GF-D8 (cell line): Measurements from ENCODE around the gene RIC1.
"Not testable (repeated sequence)": the region's sequence is repeated elsewhere in the genome, so short reads cannot be mapped to it uniquely, and the experiment has no call there.

ENCODE experiments used
- DNase-seq: peaks from one replicate; lab custom pipeline; 2025; lab: John Stamatoyannopoulos, UW

RIC1 gene

GRCh38 chr9:5621327-5621726 is 7.6 kb upstream of the RIC1 start:
- DNase-seq, result no peak

- no peak for DNase-seq
Measured at GRCh38 chr9:5622016-5622415, 6.9 kb upstream of the RIC1 start.

GRCh38 chr9:5624655-5625054 is 4.3 kb upstream of the RIC1 start:
- DNase-seq, result no peak

- DNase-seq, result peak; percentile 95
Measured at GRCh38 chr9:5626727-5627634, 1.9 kb upstream of the RIC1 start.

- not testable (repeated sequence) for DNase-seq
Measured at GRCh38 chr9:5627686-5628085, 1.2 kb upstream of the RIC1 start.

DNA sequence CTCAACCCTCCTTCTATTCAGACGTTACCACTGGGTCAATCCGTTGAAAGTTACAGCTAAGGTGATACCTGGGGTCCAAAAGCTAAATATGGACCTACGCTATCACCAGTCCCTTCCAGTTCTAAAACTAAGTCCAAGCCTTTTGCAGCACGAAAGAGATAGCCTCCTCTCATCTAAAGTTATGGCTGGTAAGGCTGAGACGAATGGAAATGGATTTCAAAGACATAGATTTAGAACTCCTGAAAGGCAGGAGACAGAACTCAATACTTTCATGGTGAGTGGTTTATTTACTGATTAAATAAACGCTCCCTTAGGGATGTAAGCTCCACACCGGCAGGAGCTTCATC is 751 bp upstream of the RIC1 start:
- DNase-seq, result no peak

DNA sequence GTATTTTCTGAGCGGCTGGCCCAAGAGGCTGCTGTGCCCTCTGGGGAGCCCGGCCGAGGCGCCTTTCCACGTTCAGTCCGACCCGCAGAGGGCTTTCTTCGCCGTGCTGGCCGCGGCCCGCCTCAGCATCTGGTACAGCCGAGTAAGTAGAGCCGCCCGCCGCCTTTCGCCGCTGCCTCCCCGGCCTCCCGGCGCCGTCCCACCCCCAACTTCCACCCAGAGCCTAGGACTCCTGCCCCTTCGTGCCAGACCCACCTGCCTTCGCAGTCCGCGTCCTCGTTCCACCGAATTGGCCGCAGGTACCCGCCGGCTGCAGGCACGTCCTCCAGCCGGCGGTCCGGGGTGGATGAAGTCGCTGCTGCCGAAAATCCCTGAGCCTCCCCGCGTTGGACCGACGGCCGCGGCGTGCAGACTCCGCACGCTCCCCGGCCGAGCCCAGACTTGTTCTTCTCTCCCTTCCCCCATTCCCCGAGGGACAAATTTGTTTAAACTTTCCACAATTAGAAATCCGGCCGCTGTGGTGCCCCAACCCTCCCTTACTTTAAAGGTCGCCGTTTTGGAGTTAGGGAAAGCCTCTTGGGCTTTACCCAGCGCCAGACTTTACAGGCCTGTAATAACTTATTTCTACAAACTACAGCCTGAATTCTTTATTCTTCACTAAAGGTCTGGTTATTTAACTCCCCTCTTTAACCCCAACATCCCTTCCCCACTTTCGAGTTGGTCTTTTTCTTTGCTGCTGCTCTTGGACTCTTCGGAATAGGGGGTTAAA is 589 bp downstream of the RIC1 start:
- DNase-seq, result no peak

GRCh38 chr9:5630081-5630507 is 1.2 kb downstream of the RIC1 start:
- peak; percentile 25 for DNase-seq

- no peak for DNase-seq
Measured at GRCh38 chr9:5631026-5631425, 2.1 kb downstream of the RIC1 start.

DNA sequence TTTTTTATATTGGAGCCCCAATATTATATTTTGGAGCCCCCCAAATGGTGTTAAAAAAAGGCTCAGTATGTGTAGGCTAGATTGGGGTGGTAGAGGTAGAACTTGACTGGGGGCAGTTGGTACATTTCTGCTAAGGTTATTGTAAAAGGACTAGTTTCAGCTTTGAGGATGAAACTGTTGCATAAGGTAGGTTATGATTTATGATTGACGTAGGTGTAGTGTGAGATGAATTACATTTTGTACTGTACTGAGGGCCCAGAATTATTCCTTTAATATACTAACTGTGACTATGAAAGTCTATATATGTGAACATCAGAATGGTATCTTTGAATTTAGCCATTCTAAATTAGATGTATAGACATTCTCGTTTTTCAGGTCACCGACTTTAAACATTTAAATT is 3.6 kb downstream of the RIC1 start:
- no peak for DNase-seq

- DNase-seq, result peak; percentile 15
Measured at GRCh38 chr9:5633243-5633642, 4.3 kb downstream of the RIC1 start.

DNA sequence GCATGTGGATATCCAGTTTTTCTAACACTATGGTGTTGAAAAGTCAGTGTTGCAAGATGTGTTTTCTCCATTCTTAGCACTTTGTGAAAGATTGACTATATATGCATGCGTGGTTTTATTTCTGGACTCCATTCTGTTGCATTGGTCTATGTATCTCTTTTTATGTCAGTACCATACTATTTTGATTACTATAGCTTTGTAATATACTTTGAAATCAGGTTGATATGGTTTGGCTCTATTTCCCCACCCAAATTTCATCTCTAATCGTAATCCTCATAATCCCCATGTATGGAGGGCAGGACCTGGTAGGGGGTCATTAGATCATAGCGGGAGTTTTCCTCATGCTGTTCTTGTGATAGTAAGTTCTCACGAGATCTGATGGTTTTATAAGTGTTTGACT is 6.5 kb downstream of the RIC1 start:
- DNase-seq, result no peak

DNA sequence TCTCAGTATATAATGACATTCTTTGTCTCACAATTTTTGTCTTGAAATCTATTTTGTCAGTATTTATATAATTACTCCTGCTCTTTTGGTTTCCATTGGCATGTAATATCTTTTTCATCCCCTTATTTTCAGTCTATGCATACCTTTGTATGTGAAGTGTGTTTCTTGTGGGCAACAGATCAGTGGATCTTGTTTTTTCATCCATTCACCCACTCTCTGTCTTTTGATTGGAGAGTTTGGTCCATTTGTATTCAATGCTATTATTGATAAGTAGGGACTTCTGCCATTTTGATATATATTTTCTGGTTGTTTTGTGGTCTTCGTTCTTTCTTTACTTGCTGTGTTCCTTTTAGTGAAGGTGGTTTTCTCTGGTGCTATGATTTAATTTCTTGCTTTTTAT is 10.9 kb downstream of the RIC1 start:
- no peak for DNase-seq

- no peak for DNase-seq
Measured at GRCh38 chr9:5642170-5642569, 13.3 kb downstream of the RIC1 start.

GRCh38 chr9:5643005-5643624 is 14.2 kb downstream of the RIC1 start:
- no peak for DNase-seq

DNA sequence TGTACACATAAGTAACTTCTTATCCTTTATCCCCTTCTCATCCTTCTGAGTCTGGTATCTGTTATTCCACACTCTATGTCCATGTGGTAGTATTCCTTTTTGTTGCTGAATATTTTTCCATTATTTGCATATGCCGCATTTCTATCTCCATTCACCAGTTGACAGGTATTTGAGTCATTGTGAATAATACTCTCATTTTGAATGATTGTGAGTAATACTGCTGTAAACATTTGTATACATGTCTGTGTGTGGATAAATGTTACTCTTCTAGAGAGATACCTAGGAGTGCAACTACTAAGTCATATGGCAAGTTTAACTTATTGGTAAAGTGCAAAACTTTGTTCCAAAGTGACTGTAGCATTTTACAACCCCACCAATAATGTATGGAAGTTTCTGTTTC is 15.6 kb downstream of the RIC1 start:
- DNase-seq, result no peak

- no peak for DNase-seq
Measured at GRCh38 chr9:5646116-5646515, 17.2 kb downstream of the RIC1 start.

GRCh38 chr9:5650356-5651105 is 21.6 kb downstream of the RIC1 start:
- DNase-seq, result no peak

DNA sequence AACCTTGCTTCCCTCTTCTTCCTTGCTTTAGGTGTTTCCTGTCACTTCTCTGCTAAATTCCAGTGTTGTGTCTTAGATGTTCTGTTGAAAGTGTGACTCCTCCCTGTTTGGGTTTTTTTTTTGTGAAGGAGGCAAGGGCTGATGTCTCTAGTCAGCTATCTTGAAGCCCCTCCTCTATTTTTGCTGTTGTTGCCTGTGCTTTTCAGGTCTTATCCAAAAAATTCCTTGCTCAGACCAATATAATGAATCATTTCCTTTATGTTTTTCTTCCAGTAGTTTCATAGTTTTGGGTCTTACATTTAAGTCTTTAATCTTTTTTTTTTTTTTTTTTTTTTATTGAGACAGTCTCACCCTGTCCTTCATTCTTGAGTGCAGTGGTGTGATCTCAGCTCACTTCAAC is 22.3 kb downstream of the RIC1 start:
- no peak for DNase-seq

GRCh38 chr9:5652821-5653220 is 23.9 kb downstream of the RIC1 start:
- DNase-seq, result no peak

GRCh38 chr9:5662804-5663203 is 33.9 kb downstream of the RIC1 start:
- DNase-seq, result not testable (repeated sequence)

DNA sequence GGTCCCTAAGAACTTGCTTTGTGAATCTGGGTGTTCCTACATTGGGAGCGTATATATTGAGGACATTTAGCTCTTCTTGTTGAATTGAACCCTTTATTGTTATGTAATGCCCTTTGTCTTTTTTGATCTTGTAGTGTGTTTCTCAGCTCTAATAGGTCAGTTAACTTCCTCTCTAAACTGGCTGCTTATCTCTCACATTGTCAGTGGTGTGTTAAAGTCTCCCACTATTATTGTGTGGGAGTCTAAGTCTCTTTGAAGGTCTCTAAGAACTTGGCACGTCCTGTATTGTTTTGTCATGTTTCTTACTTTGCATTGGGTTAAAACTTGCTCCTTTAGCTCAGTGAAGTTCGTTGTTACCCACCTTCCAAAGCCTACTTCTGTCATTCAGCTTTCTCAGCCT is 36.2 kb downstream of the RIC1 start:
- DNase-seq, result no peak
